Gastroesophageal sphincter (tissue), 3 donors: ENCODE results near the gene HPS3.

Source experiments
- CTCF ChIP-seq, 4 experiments: fragments of 200-600 bp in 2 of 4; fragments of 450-650 bp in 2 of 4; sonication (generic) in 1 of 4; IDR thresholded peaks; one replicate each; pipeline ENCODE4 v1.5.1; 2017 to 2019; ENCODE audit warnings: antibody characterized with exemption in 4 of 4, mild to moderate bottlenecking in 2 of 4, moderate library complexity in 2 of 4
- EP300 ChIP-seq: sonication (generic); formaldehyde crosslinking; IDR thresholded peaks from one replicate; pipeline ENCODE4 v1.6.1; 2017; ENCODE audit warnings: antibody characterized with exemption, mild to moderate bottlenecking
- POLR2A ChIP-seq, 2 donors: fragments of 450-650 bp; IDR thresholded peaks; one replicate each; pipeline ENCODE4 v1.6.1; 2017; ENCODE audit warnings: antibody characterized with exemption in 2 of 2, mild to moderate bottlenecking in 2 of 2, moderate library complexity in 1 of 2

DNA sequence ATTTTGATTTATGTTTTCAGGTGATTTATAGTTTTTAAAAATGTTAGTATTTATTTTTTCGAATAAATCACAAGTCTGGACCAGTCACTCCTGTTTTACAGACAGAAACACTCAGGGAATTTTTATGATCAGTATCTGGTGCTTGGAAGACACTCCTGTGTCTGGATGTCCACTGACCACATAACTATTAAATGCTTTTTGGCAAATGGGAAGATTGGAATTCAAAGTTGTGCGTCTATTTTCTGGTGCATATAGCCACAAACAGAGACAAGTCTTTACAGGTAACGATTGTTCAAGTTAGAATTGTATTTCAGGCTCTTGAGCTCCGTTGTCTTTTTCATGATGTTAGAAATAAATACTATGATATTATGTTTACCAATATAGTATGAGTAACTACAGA, 80.0 kb downstream of the HPS3 start:
- TF ChIP-seq CTCF (IDR thresholded peaks at IDR 0.05) (no peak), POLR2A (IDR thresholded peaks at IDR 0.05) (no peak), EP300 (no peak)
